GM12892 (cell line): Measurements from ENCODE around the gene DCHS2.

ENCODE experiments used
- POLR2A ChIP-seq: IDR thresholded peaks from 2 replicates; pipeline ENCODE4 v1.6.1; 2011; ENCODE audit warnings: low read depth, low read length, control low read depth
- POLR2AphosphoS5 ChIP-seq: IDR thresholded peaks from 2 replicates; pipeline ENCODE4 v1.6.1; 2011; ENCODE audit warnings: low read depth, low read length, control low read depth
- TAF1 ChIP-seq: IDR thresholded peaks from 2 replicates; pipeline ENCODE4 v1.6.1; 2011; ENCODE audit warnings: low read depth, mild to moderate bottlenecking, control low read depth, low read length, borderline replicate concordance

DNA sequence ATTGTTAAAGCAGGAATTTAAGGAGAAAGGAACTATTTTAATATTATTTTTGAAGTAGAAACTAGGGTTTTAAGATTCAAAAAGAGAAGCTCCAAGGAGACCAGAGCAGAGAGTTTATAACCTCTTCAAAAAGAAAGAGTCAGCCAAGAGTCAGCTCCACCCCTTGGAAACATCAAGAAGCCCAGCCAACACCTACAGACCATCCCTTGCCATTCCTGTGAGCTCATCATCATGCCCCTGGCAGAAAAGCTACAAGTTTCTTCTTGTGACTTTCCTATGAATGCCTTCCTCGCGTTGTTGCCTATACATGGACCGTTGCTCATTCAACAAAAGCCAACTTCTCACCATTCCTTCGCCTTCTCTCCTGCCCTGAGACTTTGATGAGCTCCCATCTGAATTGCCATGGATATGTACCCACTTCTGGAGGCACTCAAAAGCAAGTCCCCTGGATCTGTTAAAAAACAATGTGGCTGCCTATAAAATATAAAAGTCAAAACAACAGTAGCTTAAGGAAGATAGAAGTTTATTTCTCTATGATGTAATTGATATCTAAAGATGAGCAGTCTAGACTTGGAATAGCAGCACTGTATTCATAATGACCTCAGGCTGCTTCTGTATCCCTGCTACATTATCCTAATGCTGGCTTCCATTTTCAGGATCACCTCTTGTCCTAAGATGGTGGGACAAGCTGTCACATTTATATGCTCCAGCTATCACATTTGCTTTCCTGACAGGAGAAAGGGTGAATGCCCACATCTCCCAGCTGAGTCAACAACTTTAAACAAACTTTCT, 38.3 kb upstream of the DCHS2 start:
- no peak for TF ChIP-seq POLR2A
- TF ChIP-seq POLR2AphosphoS5 = no peak
- TF ChIP-seq TAF1 = no peak
